Measurements from ENCODE around the gene ZSWIM6.

GRCh38 chr5:61402970-61403900 lies 71.2 kb downstream of the ZSWIM6 start:
- TF ChIP-seq EZH2 (IDR thresholded peaks at IDR 0.05; ENCODE audit: borderline replicate concordance): no peak
- no peak for TF ChIP-seq CTCF (IDR thresholded peaks at IDR 0.05; ENCODE audit: poor library complexity)
- TF ChIP-seq EZH2phosphoT487 (IDR thresholded peaks at IDR 0.05; ENCODE audit: low read depth, severe bottlenecking, unreplicated experiment): no peak
